GM23338 (cell line): ENCODE data around the gene C1R.

Experiments
- CREB1 ChIP-seq: fragments of 250-450 bp; sonication (Bioruptor Pico); IDR thresholded peaks from 2 replicates; pipeline ENCODE4 v1.5.0; 2020; ENCODE audit warnings: low read depth, mild to moderate bottlenecking, moderate library complexity
- EZH2 ChIP-seq: fragments of 200-600 bp; sonication (generic); IDR thresholded peaks from one replicate; pipeline ENCODE4 v1.8.0; 2017; ENCODE audit warnings: antibody characterized with exemption, mild to moderate bottlenecking, low read depth; ENCODE audit not compliant: unreplicated experiment
- EZH2phosphoT487 ChIP-seq: fragments of 200-600 bp; sonication (generic); IDR thresholded peaks from one replicate; pipeline ENCODE4 v1.8.1; 2018; ENCODE audit warnings: antibody characterized with exemption; ENCODE audit not compliant: unreplicated experiment
- NANOG ChIP-seq: IDR thresholded peaks from 2 replicates; pipeline ENCODE4 v1.6.1; 2016; ENCODE audit warnings: antibody characterized with exemption, borderline replicate concordance
- POLR2AphosphoS5 ChIP-seq: IDR thresholded peaks from 2 replicates; pipeline ENCODE4 v1.6.1; 2016; ENCODE audit warnings: antibody characterized with exemption, low read depth
- TF ChIP-seq, protein P1 (sequence below), 2 experiments: fragments of 200-600 bp in 1 of 2; sonication (generic) in 1 of 2; conservative IDR thresholded peaks; 2 replicates each; pipeline versions ENCODE4 v1.5.1 to v1.6.1; 2016 to 2017; ENCODE audit warnings: antibody characterized with exemption in 2 of 2, low read depth in 2 of 2, mild to moderate bottlenecking in 2 of 2, moderate library complexity in 1 of 2
- TF ChIP-seq, protein P2 (sequence below): IDR thresholded peaks from 2 replicates; pipeline ENCODE4 v1.6.1; 2016; ENCODE audit warnings: antibody characterized with exemption

DNA sequence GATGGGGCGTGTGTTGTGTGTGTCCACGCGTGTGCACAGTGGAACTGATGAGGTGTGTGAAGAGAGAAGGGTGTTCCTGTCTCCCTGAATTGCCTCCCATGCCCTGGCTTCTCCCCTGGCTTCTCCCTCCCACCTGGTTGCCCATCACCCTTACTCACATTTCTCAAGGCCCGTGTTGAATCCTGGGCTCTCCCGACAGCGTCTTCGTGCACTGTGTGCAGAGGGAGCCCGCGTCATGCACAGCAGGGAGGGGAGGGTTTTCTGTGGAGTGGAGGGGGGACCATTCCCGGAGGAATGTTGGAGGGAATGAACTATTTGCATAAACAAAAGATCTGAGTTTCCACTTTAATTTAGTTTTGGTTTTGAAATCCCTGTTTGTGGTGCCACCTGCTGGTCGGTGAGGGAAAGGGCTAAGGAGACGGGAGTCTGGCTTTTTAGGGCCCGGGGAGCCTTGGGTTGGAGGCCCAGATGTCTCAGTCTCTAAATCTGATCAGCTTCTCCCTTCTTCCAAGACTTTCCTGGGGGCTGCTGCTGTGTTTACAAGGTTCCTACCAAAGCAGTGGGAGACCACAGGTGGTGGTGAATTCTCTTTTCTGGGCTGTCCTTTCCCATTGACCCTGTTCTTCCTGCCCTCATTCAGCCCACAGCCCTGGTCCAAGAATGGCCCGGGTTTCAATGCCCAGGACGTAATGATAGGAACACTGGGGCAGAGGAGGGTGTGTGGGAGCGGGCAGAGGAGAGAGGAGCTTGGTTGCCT, at the start of gene C1R:
- TF ChIP-seq EZH2 (no peak), EZH2phosphoT487 (no peak), NANOG (no peak), POLR2AphosphoS5 (no peak), CREB1 (CRISPR knock-in tag) (no peak)
- TF ChIP-seq, protein P1, sequence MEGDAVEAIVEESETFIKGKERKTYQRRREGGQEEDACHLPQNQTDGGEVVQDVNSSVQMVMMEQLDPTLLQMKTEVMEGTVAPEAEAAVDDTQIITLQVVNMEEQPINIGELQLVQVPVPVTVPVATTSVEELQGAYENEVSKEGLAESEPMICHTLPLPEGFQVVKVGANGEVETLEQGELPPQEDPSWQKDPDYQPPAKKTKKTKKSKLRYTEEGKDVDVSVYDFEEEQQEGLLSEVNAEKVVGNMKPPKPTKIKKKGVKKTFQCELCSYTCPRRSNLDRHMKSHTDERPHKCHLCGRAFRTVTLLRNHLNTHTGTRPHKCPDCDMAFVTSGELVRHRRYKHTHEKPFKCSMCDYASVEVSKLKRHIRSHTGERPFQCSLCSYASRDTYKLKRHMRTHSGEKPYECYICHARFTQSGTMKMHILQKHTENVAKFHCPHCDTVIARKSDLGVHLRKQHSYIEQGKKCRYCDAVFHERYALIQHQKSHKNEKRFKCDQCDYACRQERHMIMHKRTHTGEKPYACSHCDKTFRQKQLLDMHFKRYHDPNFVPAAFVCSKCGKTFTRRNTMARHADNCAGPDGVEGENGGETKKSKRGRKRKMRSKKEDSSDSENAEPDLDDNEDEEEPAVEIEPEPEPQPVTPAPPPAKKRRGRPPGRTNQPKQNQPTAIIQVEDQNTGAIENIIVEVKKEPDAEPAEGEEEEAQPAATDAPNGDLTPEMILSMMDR (conservative IDR thresholded peaks at IDR 0.05; ENCODE audit: low read depth in 2 of 2) = peak; percentile 88 to 96
- TF ChIP-seq, protein P2, sequence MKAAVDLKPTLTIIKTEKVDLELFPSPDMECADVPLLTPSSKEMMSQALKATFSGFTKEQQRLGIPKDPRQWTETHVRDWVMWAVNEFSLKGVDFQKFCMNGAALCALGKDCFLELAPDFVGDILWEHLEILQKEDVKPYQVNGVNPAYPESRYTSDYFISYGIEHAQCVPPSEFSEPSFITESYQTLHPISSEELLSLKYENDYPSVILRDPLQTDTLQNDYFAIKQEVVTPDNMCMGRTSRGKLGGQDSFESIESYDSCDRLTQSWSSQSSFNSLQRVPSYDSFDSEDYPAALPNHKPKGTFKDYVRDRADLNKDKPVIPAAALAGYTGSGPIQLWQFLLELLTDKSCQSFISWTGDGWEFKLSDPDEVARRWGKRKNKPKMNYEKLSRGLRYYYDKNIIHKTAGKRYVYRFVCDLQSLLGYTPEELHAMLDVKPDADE = no peak
